ENCODE measurements around the gene ST6GAL1. TPM values are rescaled to one million over a fixed set of nuclear protein-coding genes. Genes with fewer than 3 reads are reported as not detected.
"Not testable (repeated sequence)": the region's sequence is repeated elsewhere in the genome, so short reads cannot be mapped to it uniquely, and the experiment has no call there.

Gene ST6GAL1
- total RNA-seq, 1 donor from 2014 or later = 147 TPM

- H3K27ac Mint-ChIP-seq = peak overlapping the region; percentile 31
- no peak for DNase-seq (ENCODE audit: low spot score)
- H3K4me1 Mint-ChIP-seq (ENCODE audit: low read depth) = peaks cover 32% of the 10 kb centered on the region
- intact Hi-C loops (cut with micrococcal nuclease) = loop anchor here (5.0 kb wide), 1 partner anchor 34 kb away; no protein-coding TSS in a partner anchor
- no peak overlapping the region for H3K4me3 Mint-ChIP-seq
- no peaks in the 10 kb centered on the region for H3K27me3 Mint-ChIP-seq (ENCODE audit: insufficient read depth)
- peaks cover 70% of the 10 kb centered on the region for H3K36me3 Mint-ChIP-seq (ENCODE audit: low read depth)
- H3K9me3 Mint-ChIP-seq = no peaks in the 10 kb centered on the region
These were observed 56.1 kb downstream of the ST6GAL1 start for GRCh38 chr3:186986406-186986805.

DNA sequence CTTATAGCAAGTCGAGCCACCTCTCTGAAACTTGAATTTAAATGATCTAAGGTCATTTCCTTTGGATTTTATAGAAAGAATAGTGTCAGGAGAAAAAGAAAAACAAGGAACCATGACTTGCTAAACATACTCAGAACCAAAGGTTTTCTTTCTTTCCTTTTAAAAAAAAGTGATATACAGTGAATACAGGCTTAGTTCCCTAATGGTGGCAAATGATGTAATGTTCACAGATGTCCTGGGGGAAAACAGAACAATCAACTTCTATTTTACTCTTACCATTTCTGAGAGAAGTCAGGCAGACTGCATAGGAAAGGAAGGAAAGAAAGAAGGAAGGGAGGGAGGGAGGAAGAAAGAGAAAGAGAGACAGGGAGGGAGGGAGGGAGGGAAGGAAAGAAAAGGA lies 56.5 kb downstream of the ST6GAL1 start:
- H3K27me3 Mint-ChIP-seq (ENCODE audit: insufficient read depth) = no peaks in the 10 kb centered on the region
- H3K36me3 Mint-ChIP-seq (ENCODE audit: low read depth) = peaks cover 70% of the 10 kb centered on the region
- H3K4me3 Mint-ChIP-seq = no peak overlapping the region
- intact Hi-C loops (cut with micrococcal nuclease) = loop anchor here (5.0 kb wide), 1 partner anchor 35 kb away; no protein-coding TSS in a partner anchor
- H3K27ac Mint-ChIP-seq = peak overlapping the region; percentile 31
- DNase-seq (ENCODE audit: low spot score) = no peak
- no peaks in the 10 kb centered on the region for H3K9me3 Mint-ChIP-seq
- peaks cover 35% of the 10 kb centered on the region for H3K4me1 Mint-ChIP-seq (ENCODE audit: low read depth)

GRCh38 chr3:186988806-186989205 lies 58.5 kb downstream of the ST6GAL1 start:
- peaks cover 67% of the 10 kb centered on the region for H3K36me3 Mint-ChIP-seq (ENCODE audit: low read depth)
- H3K9me3 Mint-ChIP-seq = no peaks in the 10 kb centered on the region
- intact Hi-C loops (cut with micrococcal nuclease) = loop anchor here (1.0 to 5.0 kb wide), 2 partner anchors 11 to 37 kb away; no protein-coding TSS in a partner anchor
- no peak overlapping the region for H3K4me3 Mint-ChIP-seq
- H3K27ac Mint-ChIP-seq = peak overlapping the region; percentile 71
- H3K4me1 Mint-ChIP-seq (ENCODE audit: low read depth) = peaks cover 40% of the 10 kb centered on the region
- no peaks in the 10 kb centered on the region for H3K27me3 Mint-ChIP-seq (ENCODE audit: insufficient read depth)
- DNase-seq (ENCODE audit: low spot score) = no peak

DNA sequence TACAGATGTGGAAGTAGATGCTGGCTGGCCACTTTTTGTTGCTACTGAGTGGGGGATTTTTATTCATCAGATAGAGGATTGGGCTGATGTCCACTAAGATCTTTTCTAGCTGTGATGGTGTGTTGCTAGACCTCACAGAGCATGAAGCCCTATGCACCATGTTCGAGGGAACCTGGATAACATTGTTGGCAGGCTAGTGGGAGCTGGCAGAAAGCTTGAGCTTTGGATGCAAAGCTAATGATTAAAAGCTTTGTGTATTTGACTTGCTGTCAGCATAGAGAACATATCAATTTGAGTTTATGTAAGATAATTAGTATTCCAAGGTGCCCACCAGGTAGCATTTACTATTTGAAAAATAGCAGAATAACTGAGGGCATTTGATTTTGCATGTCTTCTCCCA lies 59.1 kb downstream of the ST6GAL1 start:
- intact Hi-C loops (cut with micrococcal nuclease) = loop anchor here (1.0 to 5.0 kb wide), 2 partner anchors 11 to 37 kb away; no protein-coding TSS in a partner anchor

GRCh38 chr3:186990277-186990676 lies 60.0 kb downstream of the ST6GAL1 start:
- Mint-ChIP-seq H3K27ac (peak overlapping the region; percentile 34), H3K9me3 (no peaks in the 10 kb centered on the region), H3K4me1 (ENCODE audit: low read depth) (peaks cover 47% of the 10 kb centered on the region), H3K36me3 (ENCODE audit: low read depth) (peaks cover 63% of the 10 kb centered on the region), H3K27me3 (ENCODE audit: insufficient read depth) (no peaks in the 10 kb centered on the region), H3K4me3 (no peak overlapping the region)
- intact Hi-C loops (cut with micrococcal nuclease) = no loop called here
- DNase-seq (ENCODE audit: low spot score) = no peak

More for the DNA sequence above, 59.1 kb downstream of the ST6GAL1 start:
- Mint-ChIP-seq H3K36me3 (ENCODE audit: low read depth) (peaks cover 67% of the 10 kb centered on the region), H3K9me3 (no peaks in the 10 kb centered on the region), H3K27me3 (ENCODE audit: insufficient read depth) (no peaks in the 10 kb centered on the region), H3K4me3 (no peak overlapping the region), H3K27ac (peak overlapping the region; percentile 71), H3K4me1 (ENCODE audit: low read depth) (peaks cover 46% of the 10 kb centered on the region)
- DNase-seq (ENCODE audit: low spot score) = no peak

- no peaks in the 10 kb centered on the region for H3K27me3 Mint-ChIP-seq (ENCODE audit: insufficient read depth)
- no peak overlapping the region for H3K27ac Mint-ChIP-seq
- no peak overlapping the region for H3K4me3 Mint-ChIP-seq
- DNase-seq (ENCODE audit: low spot score) = no peak
- no peaks in the 10 kb centered on the region for H3K9me3 Mint-ChIP-seq
- intact Hi-C loops (cut with micrococcal nuclease) = no loop called here
- H3K4me1 Mint-ChIP-seq (ENCODE audit: low read depth) = peaks cover 47% of the 10 kb centered on the region
- H3K36me3 Mint-ChIP-seq (ENCODE audit: low read depth) = peaks cover 60% of the 10 kb centered on the region
These were observed 60.6 kb downstream of the ST6GAL1 start for GRCh38 chr3:186990878-186991308.

DNA sequence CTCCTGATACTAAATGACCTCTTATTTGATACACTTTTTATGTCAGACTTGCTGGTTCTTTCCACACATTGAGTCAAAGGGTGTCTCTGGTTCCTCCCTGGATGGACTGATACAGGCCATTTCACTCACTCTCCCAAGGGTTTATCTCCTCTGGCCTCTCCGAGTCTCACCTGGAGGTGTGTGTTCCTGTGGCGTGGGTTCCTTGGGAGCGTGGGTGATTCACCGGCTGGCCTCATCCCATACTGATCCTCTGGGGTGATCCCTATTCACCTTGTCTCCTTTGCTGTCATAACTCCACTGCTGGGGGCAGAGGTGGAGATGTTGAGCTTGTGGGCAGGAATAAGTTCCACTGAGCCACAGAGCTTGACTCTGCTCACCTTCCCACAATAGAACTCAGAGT lies 61.1 kb downstream of the ST6GAL1 start:
- H3K36me3 Mint-ChIP-seq (ENCODE audit: low read depth) = peaks cover 56% of the 10 kb centered on the region
- intact Hi-C loops (cut with micrococcal nuclease) = no loop called here
- H3K27ac Mint-ChIP-seq = peak overlapping the region; percentile 14
- H3K4me1 Mint-ChIP-seq (ENCODE audit: low read depth) = peaks cover 49% of the 10 kb centered on the region
- DNase-seq (ENCODE audit: low spot score) = no peak
- H3K9me3 Mint-ChIP-seq = no peaks in the 10 kb centered on the region
- H3K4me3 Mint-ChIP-seq = no peak overlapping the region
- no peaks in the 10 kb centered on the region for H3K27me3 Mint-ChIP-seq (ENCODE audit: insufficient read depth)

GRCh38 chr3:186992096-186992495 lies 61.8 kb downstream of the ST6GAL1 start:
- Mint-ChIP-seq H3K4me1 (ENCODE audit: low read depth) (peaks cover 48% of the 10 kb centered on the region), H3K36me3 (ENCODE audit: low read depth) (peaks cover 55% of the 10 kb centered on the region)
- H3K27me3 Mint-ChIP-seq (ENCODE audit: insufficient read depth); H3K27ac Mint-ChIP-seq; H3K9me3 Mint-ChIP-seq; intact Hi-C loops (cut with micrococcal nuclease); DNase-seq (ENCODE audit: low spot score); H3K4me3 Mint-ChIP-seq: not testable (repeated sequence)

DNA sequence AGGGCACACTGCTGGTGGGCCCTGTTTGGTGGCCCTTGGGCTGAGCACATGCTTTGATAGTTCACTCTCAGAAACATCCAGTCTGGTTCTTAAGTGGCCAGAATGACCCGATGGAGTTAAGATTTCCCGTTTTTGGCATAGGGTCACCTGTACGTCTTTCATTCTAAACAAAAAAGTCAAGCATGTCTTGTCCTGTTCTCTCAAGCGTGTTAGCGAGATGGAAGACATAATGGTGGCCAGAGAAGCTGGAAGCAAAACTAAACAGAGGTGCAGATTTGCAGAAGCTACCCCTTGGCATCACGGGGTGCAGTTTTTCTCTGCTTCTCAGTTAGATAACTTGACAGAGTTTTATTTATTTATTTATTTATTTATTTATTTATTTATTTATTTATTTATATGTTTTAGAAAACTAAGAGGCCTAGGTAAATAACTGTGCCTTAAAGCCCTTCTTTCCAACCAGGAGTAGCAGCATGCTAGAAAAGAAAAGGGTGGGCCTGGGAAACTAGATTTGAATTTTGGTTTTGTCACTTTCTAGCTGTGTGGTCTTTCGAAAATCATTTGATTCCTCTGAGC lies 63.0 kb downstream of the ST6GAL1 start:
- H3K36me3 Mint-ChIP-seq (ENCODE audit: low read depth) = peaks cover 49% of the 10 kb centered on the region
- H3K4me3 Mint-ChIP-seq = no peak overlapping the region
- H3K27ac Mint-ChIP-seq = no peak overlapping the region
- intact Hi-C loops (cut with micrococcal nuclease) = no loop called here
- H3K4me1 Mint-ChIP-seq (ENCODE audit: low read depth) = peaks cover 47% of the 10 kb centered on the region
- H3K9me3 Mint-ChIP-seq = no peaks in the 10 kb centered on the region
- DNase-seq (ENCODE audit: low spot score) = no peak
- no peaks in the 10 kb centered on the region for H3K27me3 Mint-ChIP-seq (ENCODE audit: insufficient read depth)

GRCh38 chr3:186994000-186994955 lies 64.0 kb downstream of the ST6GAL1 start:
- H3K27ac Mint-ChIP-seq = peak overlapping the region; percentile 32

DNA sequence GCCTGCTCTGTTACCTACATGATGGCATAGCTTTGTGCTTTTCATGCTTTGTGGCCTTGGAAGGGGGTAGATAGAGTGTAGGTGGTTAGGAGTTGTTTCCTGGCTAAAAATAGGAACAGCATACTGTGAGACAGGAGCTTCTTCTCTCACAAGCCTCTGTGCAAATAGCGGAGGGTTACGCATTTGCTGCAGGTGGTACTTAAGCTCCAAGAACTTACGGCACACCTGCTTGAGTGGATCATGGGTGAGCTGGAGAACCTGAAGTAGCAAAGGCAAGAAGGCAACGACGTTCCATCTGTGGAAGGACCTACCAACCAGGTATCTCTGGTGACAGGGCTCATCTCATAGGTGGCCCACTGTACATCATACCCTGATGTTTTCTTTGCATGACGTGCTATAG lies 66.0 kb downstream of the ST6GAL1 start:
- H3K27me3 Mint-ChIP-seq (ENCODE audit: insufficient read depth) = no peaks in the 10 kb centered on the region
- H3K9me3 Mint-ChIP-seq = no peaks in the 10 kb centered on the region
- H3K4me1 Mint-ChIP-seq (ENCODE audit: low read depth) = peaks cover 62% of the 10 kb centered on the region
- H3K36me3 Mint-ChIP-seq (ENCODE audit: low read depth) = peaks cover 46% of the 10 kb centered on the region
- intact Hi-C loops (cut with micrococcal nuclease) = no loop called here
- DNase-seq (ENCODE audit: low spot score) = no peak
- H3K27ac Mint-ChIP-seq = no peak overlapping the region
- no peak overlapping the region for H3K4me3 Mint-ChIP-seq

More at GRCh38 chr3:186994000-186994955, 64.0 kb downstream of the ST6GAL1 start:
- Mint-ChIP-seq H3K4me3 (no peak overlapping the region), H3K4me1 (ENCODE audit: low read depth) (peaks cover 48% of the 10 kb centered on the region), H3K27me3 (ENCODE audit: insufficient read depth) (no peaks in the 10 kb centered on the region), H3K36me3 (ENCODE audit: low read depth) (peaks cover 47% of the 10 kb centered on the region), H3K9me3 (no peaks in the 10 kb centered on the region)
- intact Hi-C loops (cut with micrococcal nuclease) = no loop called here
- no peak for DNase-seq (ENCODE audit: low spot score)

- Mint-ChIP-seq H3K27me3 (ENCODE audit: insufficient read depth) (no peaks in the 10 kb centered on the region), H3K4me3 (no peak overlapping the region), H3K36me3 (ENCODE audit: low read depth) (peaks cover 42% of the 10 kb centered on the region), H3K4me1 (ENCODE audit: low read depth) (peaks cover 61% of the 10 kb centered on the region), H3K27ac (peak overlapping the region; percentile 14), H3K9me3 (no peaks in the 10 kb centered on the region)
- DNase-seq (ENCODE audit: low spot score) = no peak
- intact Hi-C loops (cut with micrococcal nuclease) = no loop called here
These were observed 66.7 kb downstream of the ST6GAL1 start for GRCh38 chr3:186997061-186997460.

DNA sequence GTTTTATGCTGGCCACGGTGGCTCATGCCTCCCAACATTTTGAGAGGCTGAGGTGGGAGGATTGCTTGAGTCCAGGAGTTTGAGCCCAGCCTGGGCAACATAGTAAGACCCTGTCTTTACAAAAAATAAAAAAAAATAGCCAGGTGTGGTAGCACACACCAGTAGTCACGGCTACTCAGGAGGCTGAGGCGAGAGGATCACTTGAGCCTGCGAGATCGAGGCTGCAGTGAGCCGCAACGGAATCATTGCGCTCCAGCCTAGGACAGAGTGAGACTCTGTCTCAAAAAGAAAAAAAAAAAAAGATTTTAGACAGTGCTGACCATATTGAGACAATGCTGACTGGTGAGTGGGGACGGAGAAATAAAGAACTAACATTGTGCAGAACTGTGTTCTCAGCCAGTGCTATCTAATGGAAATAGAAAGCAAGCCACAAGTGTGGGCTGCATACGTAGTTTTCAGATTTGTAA lies 67.2 kb downstream of the ST6GAL1 start:
- Mint-ChIP-seq H3K9me3 (no peaks in the 10 kb centered on the region), H3K4me3 (no peak overlapping the region), H3K27ac (peak overlapping the region; percentile 14), H3K27me3 (ENCODE audit: insufficient read depth) (no peaks in the 10 kb centered on the region), H3K36me3 (ENCODE audit: low read depth) (peaks cover 44% of the 10 kb centered on the region), H3K4me1 (ENCODE audit: low read depth) (peaks cover 65% of the 10 kb centered on the region)
- intact Hi-C loops (cut with micrococcal nuclease) = no loop called here
- DNase-seq (ENCODE audit: low spot score) = no peak
